GM12872 (cell line): ENCODE measurements around the gene LYZ.

Source experiments
- CTCF ChIP-seq: IDR thresholded peaks from 3 replicates; pipeline ENCODE4 v1.5.1; 2011; ENCODE audit warnings: low read depth, mild to moderate bottlenecking, low read length, moderate library complexity; ENCODE audit not compliant: insufficient read depth

LYZ gene

GRCh38 chr12:69366796-69367195, 18.6 kb downstream of the LYZ start:
- no peak for TF ChIP-seq CTCF

GRCh38 chr12:69368171-69368570, 20.0 kb downstream of the LYZ start:
- TF ChIP-seq CTCF = no peak

- TF ChIP-seq CTCF = no peak
Observed at GRCh38 chr12:69383074-69383473, 34.9 kb downstream of the LYZ start.

GRCh38 chr12:69385038-69385437, 36.9 kb downstream of the LYZ start:
- TF ChIP-seq CTCF = no peak

GRCh38 chr12:69386921-69387320, 38.7 kb downstream of the LYZ start:
- TF ChIP-seq CTCF = no peak

GRCh38 chr12:69388371-69388770, 40.2 kb downstream of the LYZ start:
- peak; percentile 42; the same call in 2 of the 3 replicates for TF ChIP-seq CTCF

- TF ChIP-seq CTCF = no peak
Observed at GRCh38 chr12:69389831-69390230, 41.6 kb downstream of the LYZ start.

- TF ChIP-seq CTCF = no peak
Observed at GRCh38 chr12:69392179-69392928, 44.2 kb downstream of the LYZ start.
